Hepatocyte (in vitro differentiated cells): ENCODE data around the gene NTNG1.

Experiments used
- CTCF ChIP-seq: fragments of 200-600 bp; sonication (generic); IDR thresholded peaks from 2 replicates; pipeline ENCODE4 v1.5.1; 2016; ENCODE audit warnings: antibody characterized with exemption, mild to moderate bottlenecking; ENCODE audit not compliant: poor library complexity
- EZH2 ChIP-seq: fragments of 200-600 bp; sonication (generic); IDR thresholded peaks from 2 replicates; pipeline ENCODE4 v1.6.1; 2016; ENCODE audit warnings: antibody characterized with exemption, mild to moderate bottlenecking, borderline replicate concordance
- EZH2phosphoT487 ChIP-seq: fragments of 200-600 bp; sonication (generic); IDR thresholded peaks from one replicate; pipeline ENCODE4 v1.6.1; 2018; ENCODE audit warnings: antibody characterized with exemption, mild to moderate bottlenecking, low read depth, moderate library complexity; ENCODE audit not compliant: unreplicated experiment, severe bottlenecking

GRCh38 chr1:107298526-107298925 lies 157.7 kb downstream of the NTNG1 start:
- no peak for TF ChIP-seq EZH2
- TF ChIP-seq CTCF: no peak
- no peak for TF ChIP-seq EZH2phosphoT487
